ENCODE results near the gene KLF15.
A peak's percentile ranks its signal among the peaks of the same experiment; 100 is the strongest.

KLF15 gene

DNA sequence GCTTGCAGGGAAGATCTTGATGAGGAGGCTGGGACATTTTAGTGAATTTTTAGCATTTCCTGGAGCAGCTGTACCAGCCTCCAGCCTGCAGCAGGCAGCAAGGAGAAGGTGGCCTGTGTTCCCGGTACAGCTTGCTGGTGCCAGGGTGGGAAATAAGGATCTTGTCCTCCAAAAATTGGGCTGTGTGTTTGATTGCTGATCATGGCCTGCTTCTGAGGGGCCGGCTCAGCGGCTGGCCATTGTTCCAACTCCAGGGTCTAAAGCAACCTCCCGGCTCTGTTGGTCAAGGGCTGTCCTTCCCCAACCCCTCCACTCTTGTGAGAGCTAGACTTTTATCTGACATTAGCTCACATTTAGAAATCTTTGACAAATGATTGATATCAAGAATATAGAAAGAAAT is 42.5 kb upstream of the KLF15 start:
- H3K27me3 ChIP-seq = peaks cover 0 to 10% of the 10 kb centered on the region in 2 donors
- peak in 1 of 2 donors; percentile 35 for DNase-seq
- no peak overlapping the region for H3K4me3 ChIP-seq
- no peak overlapping the region for H3K27ac ChIP-seq
- peaks cover 0 to 5% (median 2%) of the 10 kb centered on the region in 4 donors for H3K4me1 ChIP-seq
- no peaks in the 10 kb centered on the region for H3K9me3 ChIP-seq
- no peaks in the 10 kb centered on the region for H3K36me3 ChIP-seq
- intact Hi-C loops (cut with DNase I; ENCODE audit: low total_unique reads) = no loop called here
- TF ChIP-seq, protein P1, sequence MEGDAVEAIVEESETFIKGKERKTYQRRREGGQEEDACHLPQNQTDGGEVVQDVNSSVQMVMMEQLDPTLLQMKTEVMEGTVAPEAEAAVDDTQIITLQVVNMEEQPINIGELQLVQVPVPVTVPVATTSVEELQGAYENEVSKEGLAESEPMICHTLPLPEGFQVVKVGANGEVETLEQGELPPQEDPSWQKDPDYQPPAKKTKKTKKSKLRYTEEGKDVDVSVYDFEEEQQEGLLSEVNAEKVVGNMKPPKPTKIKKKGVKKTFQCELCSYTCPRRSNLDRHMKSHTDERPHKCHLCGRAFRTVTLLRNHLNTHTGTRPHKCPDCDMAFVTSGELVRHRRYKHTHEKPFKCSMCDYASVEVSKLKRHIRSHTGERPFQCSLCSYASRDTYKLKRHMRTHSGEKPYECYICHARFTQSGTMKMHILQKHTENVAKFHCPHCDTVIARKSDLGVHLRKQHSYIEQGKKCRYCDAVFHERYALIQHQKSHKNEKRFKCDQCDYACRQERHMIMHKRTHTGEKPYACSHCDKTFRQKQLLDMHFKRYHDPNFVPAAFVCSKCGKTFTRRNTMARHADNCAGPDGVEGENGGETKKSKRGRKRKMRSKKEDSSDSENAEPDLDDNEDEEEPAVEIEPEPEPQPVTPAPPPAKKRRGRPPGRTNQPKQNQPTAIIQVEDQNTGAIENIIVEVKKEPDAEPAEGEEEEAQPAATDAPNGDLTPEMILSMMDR (IDR thresholded peaks at IDR 0.05) = no peak

DNA sequence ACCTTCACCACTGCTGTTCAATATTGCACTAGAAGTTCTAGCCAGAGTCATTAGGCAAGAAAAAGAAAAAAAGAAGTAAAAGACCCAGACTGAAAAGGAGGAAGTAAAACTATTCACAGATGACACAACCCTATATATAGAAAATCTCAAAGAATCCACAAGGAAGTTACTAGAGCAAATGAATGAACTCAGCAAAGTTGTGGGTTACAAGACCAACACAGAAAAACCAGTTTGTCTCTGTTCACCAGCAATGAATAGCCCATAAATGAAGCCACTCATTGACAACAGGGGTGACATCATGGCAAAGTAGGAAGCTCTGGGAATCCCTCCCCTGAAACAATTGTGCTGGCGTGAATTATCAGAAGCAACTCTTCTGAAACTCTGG is 42.1 kb upstream of the KLF15 start:
- DNase-seq = no peak
- no peak overlapping the region for H3K27ac ChIP-seq
- peaks cover 0 to 9% (median 4%) of the 10 kb centered on the region in 4 donors for H3K4me1 ChIP-seq
- no peaks in the 10 kb centered on the region for H3K36me3 ChIP-seq
- TF ChIP-seq, protein P1 (IDR thresholded peaks at IDR 0.05) = no peak
- intact Hi-C loops (cut with DNase I; ENCODE audit: low total_unique reads) = no loop called here
- H3K9me3 ChIP-seq = no peaks in the 10 kb centered on the region
- peaks cover 0 to 10% of the 10 kb centered on the region in 2 donors for H3K27me3 ChIP-seq
- H3K4me3 ChIP-seq = no peak overlapping the region

GRCh38 chr3:126398423-126399350 is 41.5 kb upstream of the KLF15 start:
- H3K4me1 ChIP-seq = peaks cover 0 to 10% (median 5%) of the 10 kb centered on the region in 4 donors
- H3K27ac ChIP-seq = no peak overlapping the region
- TF ChIP-seq, protein P1 (IDR thresholded peaks at IDR 0.05) = no peak
- intact Hi-C loops (cut with DNase I; ENCODE audit: low total_unique reads) = no loop called here
- H3K9me3 ChIP-seq = no peaks in the 10 kb centered on the region
- H3K4me3 ChIP-seq = no peak overlapping the region
- peaks cover 0 to 10% of the 10 kb centered on the region in 2 donors for H3K27me3 ChIP-seq
- peak in 1 of 2 donors; percentile 50 for DNase-seq
- H3K36me3 ChIP-seq = no peaks in the 10 kb centered on the region

DNA sequence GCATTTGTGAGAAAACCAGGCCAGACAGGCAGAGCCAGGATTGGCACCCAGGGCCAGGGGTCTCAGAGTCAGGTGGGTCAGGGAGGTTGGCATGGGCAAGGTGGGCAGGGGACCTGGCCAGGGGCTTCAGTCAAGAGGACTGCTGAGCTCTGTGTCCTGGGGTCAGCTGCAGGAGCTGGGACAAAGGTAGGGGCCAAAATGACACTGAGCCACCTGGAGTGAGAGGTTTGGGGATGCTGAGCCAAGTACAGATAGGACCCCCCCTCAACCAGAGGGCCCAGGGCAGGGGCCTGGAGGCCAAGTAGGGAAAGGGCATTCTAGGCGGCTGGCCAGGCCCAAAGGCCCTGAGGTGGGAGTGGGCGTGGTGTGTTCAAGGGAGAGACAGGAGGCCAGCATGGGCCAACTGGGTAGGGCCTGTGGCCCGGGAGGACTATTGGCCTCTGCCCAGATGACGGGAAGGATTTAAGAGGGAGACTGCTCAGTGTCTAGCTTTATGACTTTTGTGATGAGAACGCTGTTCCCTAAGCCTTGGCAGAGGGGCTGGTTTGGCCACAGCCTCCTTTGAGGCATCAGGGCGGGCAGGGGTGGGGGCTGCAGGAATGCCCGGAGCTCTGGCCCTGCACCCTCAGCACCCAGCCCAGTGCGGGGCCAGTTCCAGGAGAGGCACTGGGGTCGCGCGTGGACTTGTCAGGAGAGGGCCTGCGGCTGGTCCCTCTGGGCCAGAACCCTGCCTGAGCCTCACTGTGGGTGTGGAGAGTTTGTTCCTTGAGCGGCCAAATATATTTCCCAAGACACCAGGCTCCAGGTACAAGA is 40.6 kb upstream of the KLF15 start:
- intact Hi-C loops (cut with DNase I; ENCODE audit: low total_unique reads) = no loop called here
- Histone ChIP-seq H3K9me3 (no peaks in the 10 kb centered on the region), H3K4me3 (no peak overlapping the region), H3K4me1 (peaks cover 0 to 10% (median 5%) of the 10 kb centered on the region in 4 donors), H3K27me3 (peaks cover 0 to 10% of the 10 kb centered on the region in 2 donors), H3K36me3 (no peaks in the 10 kb centered on the region), H3K27ac (no peak overlapping the region)
- peak in 1 of 2 donors; percentile 51 for DNase-seq
- TF ChIP-seq, protein P1 (IDR thresholded peaks at IDR 0.05) = no peak

DNA sequence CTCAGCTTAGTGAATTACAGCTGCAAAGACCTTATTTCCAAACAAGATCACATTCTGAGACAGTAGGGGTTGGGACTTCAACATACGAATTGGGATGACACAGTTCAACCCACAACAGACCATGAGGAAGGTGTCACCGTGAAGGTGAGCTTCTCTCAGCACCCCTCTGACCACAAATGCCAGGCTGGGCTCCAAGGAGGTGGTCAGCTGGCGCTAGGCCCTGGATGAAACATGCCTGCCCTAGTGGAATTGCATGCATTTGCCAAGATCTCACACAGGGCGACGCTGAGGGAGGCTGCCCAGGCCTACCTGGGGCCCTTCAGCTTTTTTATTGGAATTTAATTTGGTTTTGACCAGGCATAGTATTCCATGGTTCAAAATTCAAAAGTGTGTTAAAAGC is 39.3 kb upstream of the KLF15 start:
- Histone ChIP-seq H3K4me3 (no peak overlapping the region), H3K4me1 (peaks cover 0 to 10% (median 5%) of the 10 kb centered on the region in 4 donors), H3K27me3 (peaks cover 0 to 5% of the 10 kb centered on the region in 2 donors), H3K36me3 (no peaks in the 10 kb centered on the region), H3K27ac (no peak overlapping the region), H3K9me3 (no peaks in the 10 kb centered on the region)
- peak in 1 of 2 donors; percentile 45 for DNase-seq
- TF ChIP-seq, protein P1 (IDR thresholded peaks at IDR 0.05) = no peak
- intact Hi-C loops (cut with DNase I; ENCODE audit: low total_unique reads) = no loop called here

Measured in tibial artery (tissue), 4 donors.